ENCODE results near the gene VWA8. TPM values are rescaled to one million over a fixed set of nuclear protein-coding genes. Genes with fewer than 3 reads are reported as not detected.

Gene VWA8
- total RNA-seq, 1 experiment from 2014 or later = 22.6 TPM

DNA sequence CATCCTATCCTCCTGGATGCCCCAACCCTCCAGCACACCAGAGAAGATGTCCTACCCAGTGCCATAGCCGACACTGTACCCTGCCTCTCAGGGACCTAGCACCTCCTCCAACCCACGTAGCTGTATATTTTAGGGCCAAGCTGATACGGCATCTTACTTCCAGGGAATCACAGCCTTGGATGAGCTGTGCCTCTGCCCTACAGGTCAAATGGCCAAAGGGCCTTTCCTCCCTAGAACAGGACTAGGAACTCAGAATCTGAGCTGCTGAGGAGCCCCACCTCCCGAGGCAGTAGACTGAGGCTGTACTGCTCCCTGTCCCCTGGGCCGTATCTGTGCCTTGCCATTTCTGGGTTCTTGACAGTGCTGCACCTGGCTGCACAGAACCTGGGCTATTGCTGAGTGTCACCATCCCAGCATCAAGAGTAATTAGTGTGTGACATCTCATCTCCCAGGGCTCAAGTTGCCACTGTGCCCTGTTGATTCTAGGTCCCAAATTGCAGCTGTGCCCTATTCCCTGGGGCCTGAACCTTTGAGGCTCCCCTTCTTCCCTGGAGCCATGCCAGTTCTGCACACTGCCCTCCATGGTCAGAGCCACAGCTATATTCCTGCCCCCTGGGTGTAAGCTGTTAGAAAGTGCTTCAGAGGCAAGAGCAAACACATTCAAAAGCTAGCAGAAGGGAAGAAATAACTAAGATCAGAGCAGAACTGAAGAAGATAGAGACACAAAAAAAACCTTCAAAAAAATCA lies 41.0 kb downstream of the VWA8 start:
- no peak for ATAC-seq
- Histone ChIP-seq H3K36me3 (ENCODE audit: control insufficient read depth in 1 of 2, insufficient read depth in 2 of 2, low read length in 2 of 2) (peaks cover 0 to under 1% of the 10 kb centered on the region in 2 experiments; a peak in 1 of 4 replicates), H3K27ac (ENCODE audit: low read depth, low read length) (no peak overlapping the region), H3K4me2 (ENCODE audit: low read length) (no peak overlapping the region), H3K9ac (ENCODE audit: low read length) (no peak overlapping the region), H3K9me3 (ENCODE audit: control insufficient read depth in 1 of 2, insufficient read depth in 1 of 2, low read depth in 1 of 2, low read length in 2 of 2) (peaks cover 1 to 9% of the 10 kb centered on the region in 2 experiments; a peak in 2 of 4 replicates), H4K20me1 (ENCODE audit: insufficient read depth) (no peaks in the 10 kb centered on the region), H3K79me2 (ENCODE audit: insufficient read depth, low read length) (peaks cover 58% of the 10 kb centered on the region), H3K4me1 (ENCODE audit: control insufficient read depth in 1 of 2, insufficient read depth in 2 of 2, low read length in 2 of 2) (peaks cover 18 to 29% of the 10 kb centered on the region in 2 experiments), H2AFZ (ENCODE audit: low read depth, low read length, poor library complexity, severe bottlenecking) (no peak overlapping the region), H3K9me2 (ENCODE audit: insufficient read depth) (no peaks in the 10 kb centered on the region), H3K27me3 (ENCODE audit: insufficient read depth, low read length) (no peaks in the 10 kb centered on the region), H3K4me3 (replicated peaks in 1 of 2; ENCODE audit: low read depth in 1 of 2, low read length in 2 of 2) (no peak overlapping the region)
- POLR2A ChIA-PET = no interaction called here
- RAD21 ChIA-PET (ENCODE audit: low non-redundant PET in 1 of 2, low total read pairs in 2 of 2, uncharacterized antibody in 2 of 2, unreplicated experiment in 2 of 2) = no interaction called here
- intact Hi-C loops (cut with micrococcal nuclease) = no loop called here
- CTCF ChIA-PET = no interaction called here
- no peak for DNase-seq (ENCODE audit: low read depth, low spot score)
- TF ChIP-seq EGR1 (IDR thresholded peaks at IDR 0.05; ENCODE audit: low read depth) = no peak
- TF ChIP-seq SP1 (IDR thresholded peaks at IDR 0.05; ENCODE audit: low read depth) = no peak
- TF ChIP-seq SIN3A (IDR thresholded peaks at IDR 0.05; ENCODE audit: low read depth) = no peak
- no peak for TF ChIP-seq CEBPB (IDR thresholded peaks at IDR 0.05; ENCODE audit: low read depth)
- no TSS peak for BruUV-seq (replicated peaks)

DNA sequence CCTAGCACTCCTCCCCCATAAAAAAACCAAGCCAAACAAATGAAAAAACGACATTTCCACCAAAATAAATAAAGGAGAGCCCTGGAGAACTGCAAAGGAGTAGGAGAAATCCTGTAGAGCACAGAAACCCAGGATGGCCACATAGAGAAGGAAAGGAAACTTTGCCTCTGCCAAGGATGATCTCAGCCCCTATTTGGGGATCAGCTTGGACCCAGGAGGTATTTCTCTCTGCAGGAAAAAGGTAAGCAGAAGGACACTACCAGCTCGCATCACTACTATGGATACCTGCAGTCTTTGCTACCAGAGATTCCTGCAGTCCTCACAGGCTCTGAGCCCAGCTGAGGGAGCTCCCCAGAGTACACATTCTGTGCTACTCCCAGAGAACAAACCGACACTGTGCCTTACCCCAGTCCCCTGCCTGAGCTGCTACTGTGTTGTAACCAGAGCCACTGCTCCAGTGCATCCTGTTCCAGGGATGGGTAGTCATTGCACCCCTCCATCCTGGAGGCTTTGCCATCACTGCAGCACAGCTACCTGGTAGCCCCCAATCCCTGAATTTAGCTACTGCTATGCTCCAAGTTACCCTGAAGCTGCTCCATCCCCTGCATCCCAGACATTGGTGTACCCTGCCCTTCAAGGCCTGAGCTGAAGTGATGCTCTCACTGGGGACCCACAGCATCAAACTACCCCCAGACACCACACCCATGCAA lies 41.7 kb downstream of the VWA8 start:
- H3K9me3 ChIP-seq (ENCODE audit: control insufficient read depth in 1 of 2, insufficient read depth in 1 of 2, low read depth in 1 of 2, low read length in 2 of 2) = peaks cover 0 to 5% of the 10 kb centered on the region in 2 experiments; a peak in 1 of 4 replicates
- ATAC-seq (0 out of 2 replicates have a peak, but pooled peaks have one; percentile 34), DNase-seq (ENCODE audit: low read depth, low spot score) (no peak)
- POLR2A ChIA-PET = no interaction called here
- no peak overlapping the region for H3K4me3 ChIP-seq (replicated peaks in 1 of 2; ENCODE audit: low read depth in 1 of 2, low read length in 2 of 2)
- no peak overlapping the region for H3K4me2 ChIP-seq (ENCODE audit: low read length)
- CTCF ChIA-PET = no interaction called here
- H3K36me3 ChIP-seq (ENCODE audit: control insufficient read depth in 1 of 2, insufficient read depth in 2 of 2, low read length in 2 of 2) = no peaks in the 10 kb centered on the region
- no peak overlapping the region for H3K9ac ChIP-seq (ENCODE audit: low read length)
- intact Hi-C loops (cut with micrococcal nuclease) = no loop called here
- peaks cover 18 to 29% of the 10 kb centered on the region in 2 experiments for H3K4me1 ChIP-seq (ENCODE audit: control insufficient read depth in 1 of 2, insufficient read depth in 2 of 2, low read length in 2 of 2)
- H3K9me2 ChIP-seq (ENCODE audit: insufficient read depth) = no peaks in the 10 kb centered on the region
- H3K27ac ChIP-seq (ENCODE audit: low read depth, low read length) = no peak overlapping the region
- no peak for TF ChIP-seq SIN3A (IDR thresholded peaks at IDR 0.05; ENCODE audit: low read depth)
- no peak for TF ChIP-seq POLR2AphosphoS5 (IDR thresholded peaks at IDR 0.05; ENCODE audit: low read depth, low read length)
- no peak for TF ChIP-seq RAD21 (IDR thresholded peaks at IDR 0.05; ENCODE audit: low read depth)
- no peak for TF ChIP-seq ELF1 (IDR thresholded peaks at IDR 0.05; ENCODE audit: borderline replicate concordance, low read depth)
- no peak for TF ChIP-seq EGR1 (IDR thresholded peaks at IDR 0.05; ENCODE audit: low read depth)
- TF ChIP-seq ZFX (IDR thresholded peaks at IDR 0.05) = no peak
- TF ChIP-seq, protein P1, sequence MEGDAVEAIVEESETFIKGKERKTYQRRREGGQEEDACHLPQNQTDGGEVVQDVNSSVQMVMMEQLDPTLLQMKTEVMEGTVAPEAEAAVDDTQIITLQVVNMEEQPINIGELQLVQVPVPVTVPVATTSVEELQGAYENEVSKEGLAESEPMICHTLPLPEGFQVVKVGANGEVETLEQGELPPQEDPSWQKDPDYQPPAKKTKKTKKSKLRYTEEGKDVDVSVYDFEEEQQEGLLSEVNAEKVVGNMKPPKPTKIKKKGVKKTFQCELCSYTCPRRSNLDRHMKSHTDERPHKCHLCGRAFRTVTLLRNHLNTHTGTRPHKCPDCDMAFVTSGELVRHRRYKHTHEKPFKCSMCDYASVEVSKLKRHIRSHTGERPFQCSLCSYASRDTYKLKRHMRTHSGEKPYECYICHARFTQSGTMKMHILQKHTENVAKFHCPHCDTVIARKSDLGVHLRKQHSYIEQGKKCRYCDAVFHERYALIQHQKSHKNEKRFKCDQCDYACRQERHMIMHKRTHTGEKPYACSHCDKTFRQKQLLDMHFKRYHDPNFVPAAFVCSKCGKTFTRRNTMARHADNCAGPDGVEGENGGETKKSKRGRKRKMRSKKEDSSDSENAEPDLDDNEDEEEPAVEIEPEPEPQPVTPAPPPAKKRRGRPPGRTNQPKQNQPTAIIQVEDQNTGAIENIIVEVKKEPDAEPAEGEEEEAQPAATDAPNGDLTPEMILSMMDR (IDR thresholded peaks at IDR 0.05 in 2 of 3, conservative IDR thresholded peaks at IDR 0.05 in 1 of 3; ENCODE audit: borderline replicate concordance in 1 of 3, insufficient read depth in 1 of 3, low read depth in 2 of 3, low read length in 2 of 3) = no peak
- TF ChIP-seq EZH2 (IDR thresholded peaks at IDR 0.05) = no peak
- TF ChIP-seq, protein P2, sequence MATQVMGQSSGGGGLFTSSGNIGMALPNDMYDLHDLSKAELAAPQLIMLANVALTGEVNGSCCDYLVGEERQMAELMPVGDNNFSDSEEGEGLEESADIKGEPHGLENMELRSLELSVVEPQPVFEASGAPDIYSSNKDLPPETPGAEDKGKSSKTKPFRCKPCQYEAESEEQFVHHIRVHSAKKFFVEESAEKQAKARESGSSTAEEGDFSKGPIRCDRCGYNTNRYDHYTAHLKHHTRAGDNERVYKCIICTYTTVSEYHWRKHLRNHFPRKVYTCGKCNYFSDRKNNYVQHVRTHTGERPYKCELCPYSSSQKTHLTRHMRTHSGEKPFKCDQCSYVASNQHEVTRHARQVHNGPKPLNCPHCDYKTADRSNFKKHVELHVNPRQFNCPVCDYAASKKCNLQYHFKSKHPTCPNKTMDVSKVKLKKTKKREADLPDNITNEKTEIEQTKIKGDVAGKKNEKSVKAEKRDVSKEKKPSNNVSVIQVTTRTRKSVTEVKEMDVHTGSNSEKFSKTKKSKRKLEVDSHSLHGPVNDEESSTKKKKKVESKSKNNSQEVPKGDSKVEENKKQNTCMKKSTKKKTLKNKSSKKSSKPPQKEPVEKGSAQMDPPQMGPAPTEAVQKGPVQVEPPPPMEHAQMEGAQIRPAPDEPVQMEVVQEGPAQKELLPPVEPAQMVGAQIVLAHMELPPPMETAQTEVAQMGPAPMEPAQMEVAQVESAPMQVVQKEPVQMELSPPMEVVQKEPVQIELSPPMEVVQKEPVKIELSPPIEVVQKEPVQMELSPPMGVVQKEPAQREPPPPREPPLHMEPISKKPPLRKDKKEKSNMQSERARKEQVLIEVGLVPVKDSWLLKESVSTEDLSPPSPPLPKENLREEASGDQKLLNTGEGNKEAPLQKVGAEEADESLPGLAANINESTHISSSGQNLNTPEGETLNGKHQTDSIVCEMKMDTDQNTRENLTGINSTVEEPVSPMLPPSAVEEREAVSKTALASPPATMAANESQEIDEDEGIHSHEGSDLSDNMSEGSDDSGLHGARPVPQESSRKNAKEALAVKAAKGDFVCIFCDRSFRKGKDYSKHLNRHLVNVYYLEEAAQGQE (IDR thresholded peaks at IDR 0.05; ENCODE audit: low read depth) = no peak
- TF ChIP-seq CBX3 (IDR thresholded peaks at IDR 0.05; ENCODE audit: low read depth) = no peak
- RAD21 ChIA-PET (ENCODE audit: low non-redundant PET in 1 of 2, low total read pairs in 2 of 2, uncharacterized antibody in 2 of 2, unreplicated experiment in 2 of 2) = no interaction called here
- no TSS peak for BruUV-seq (replicated peaks)
- no peaks in the 10 kb centered on the region for H4K20me1 ChIP-seq (ENCODE audit: insufficient read depth)
- no peak overlapping the region for H2AFZ ChIP-seq (ENCODE audit: low read depth, low read length, poor library complexity, severe bottlenecking)
- H3K79me2 ChIP-seq (ENCODE audit: insufficient read depth, low read length) = peaks cover 57% of the 10 kb centered on the region
- no peaks in the 10 kb centered on the region for H3K27me3 ChIP-seq (ENCODE audit: insufficient read depth, low read length)

Measured in HCT116 (cell line).